GM12865 (cell line): Measurements from ENCODE around the gene SELP.
A peak's percentile ranks its signal among the peaks of the same experiment; 100 is the strongest.

Experiments used
- DNase-seq: peaks from one replicate; pipeline ENCODE4 v3.0.0; 2010; ENCODE audit warnings: low read depth
- H3K4me3 ChIP-seq: 2 replicates; pipeline ENCODE4 v1.5.1; 2011; ENCODE audit warnings: mild to moderate bottlenecking, low read depth, low read length, control low read depth
- TF ChIP-seq, protein P1 (sequence below): IDR thresholded peaks from 2 replicates; pipeline ENCODE4 v1.5.1; 2011; ENCODE audit warnings: low read length, control low read depth, low read depth, inconsistent platforms; ENCODE audit not compliant: insufficient read depth; ENCODE audit errors: missing control alignments

The SELP gene

DNA sequence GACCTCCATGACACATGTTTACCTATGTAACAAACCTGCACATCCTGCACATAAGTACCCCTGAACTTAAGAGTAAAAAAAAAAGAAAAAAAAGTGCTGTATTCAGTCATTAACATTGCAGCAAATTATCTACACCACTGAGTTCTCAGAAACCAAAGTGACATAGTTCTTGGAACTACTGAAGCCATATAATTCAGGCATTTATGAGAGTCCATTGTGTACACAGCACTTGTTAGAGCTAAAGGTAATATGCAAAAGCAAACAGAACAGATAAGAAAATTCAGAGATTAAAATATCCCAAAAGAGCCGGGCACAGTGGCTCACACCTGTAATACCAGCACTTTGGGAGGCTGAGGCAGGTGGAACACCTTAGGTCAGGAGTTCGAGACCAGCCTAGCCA is 81.6 kb downstream of the SELP start:
- H3K4me3 ChIP-seq = no peak overlapping the region
- no peak for DNase-seq
- TF ChIP-seq, protein P1, sequence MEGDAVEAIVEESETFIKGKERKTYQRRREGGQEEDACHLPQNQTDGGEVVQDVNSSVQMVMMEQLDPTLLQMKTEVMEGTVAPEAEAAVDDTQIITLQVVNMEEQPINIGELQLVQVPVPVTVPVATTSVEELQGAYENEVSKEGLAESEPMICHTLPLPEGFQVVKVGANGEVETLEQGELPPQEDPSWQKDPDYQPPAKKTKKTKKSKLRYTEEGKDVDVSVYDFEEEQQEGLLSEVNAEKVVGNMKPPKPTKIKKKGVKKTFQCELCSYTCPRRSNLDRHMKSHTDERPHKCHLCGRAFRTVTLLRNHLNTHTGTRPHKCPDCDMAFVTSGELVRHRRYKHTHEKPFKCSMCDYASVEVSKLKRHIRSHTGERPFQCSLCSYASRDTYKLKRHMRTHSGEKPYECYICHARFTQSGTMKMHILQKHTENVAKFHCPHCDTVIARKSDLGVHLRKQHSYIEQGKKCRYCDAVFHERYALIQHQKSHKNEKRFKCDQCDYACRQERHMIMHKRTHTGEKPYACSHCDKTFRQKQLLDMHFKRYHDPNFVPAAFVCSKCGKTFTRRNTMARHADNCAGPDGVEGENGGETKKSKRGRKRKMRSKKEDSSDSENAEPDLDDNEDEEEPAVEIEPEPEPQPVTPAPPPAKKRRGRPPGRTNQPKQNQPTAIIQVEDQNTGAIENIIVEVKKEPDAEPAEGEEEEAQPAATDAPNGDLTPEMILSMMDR = no peak

DNA sequence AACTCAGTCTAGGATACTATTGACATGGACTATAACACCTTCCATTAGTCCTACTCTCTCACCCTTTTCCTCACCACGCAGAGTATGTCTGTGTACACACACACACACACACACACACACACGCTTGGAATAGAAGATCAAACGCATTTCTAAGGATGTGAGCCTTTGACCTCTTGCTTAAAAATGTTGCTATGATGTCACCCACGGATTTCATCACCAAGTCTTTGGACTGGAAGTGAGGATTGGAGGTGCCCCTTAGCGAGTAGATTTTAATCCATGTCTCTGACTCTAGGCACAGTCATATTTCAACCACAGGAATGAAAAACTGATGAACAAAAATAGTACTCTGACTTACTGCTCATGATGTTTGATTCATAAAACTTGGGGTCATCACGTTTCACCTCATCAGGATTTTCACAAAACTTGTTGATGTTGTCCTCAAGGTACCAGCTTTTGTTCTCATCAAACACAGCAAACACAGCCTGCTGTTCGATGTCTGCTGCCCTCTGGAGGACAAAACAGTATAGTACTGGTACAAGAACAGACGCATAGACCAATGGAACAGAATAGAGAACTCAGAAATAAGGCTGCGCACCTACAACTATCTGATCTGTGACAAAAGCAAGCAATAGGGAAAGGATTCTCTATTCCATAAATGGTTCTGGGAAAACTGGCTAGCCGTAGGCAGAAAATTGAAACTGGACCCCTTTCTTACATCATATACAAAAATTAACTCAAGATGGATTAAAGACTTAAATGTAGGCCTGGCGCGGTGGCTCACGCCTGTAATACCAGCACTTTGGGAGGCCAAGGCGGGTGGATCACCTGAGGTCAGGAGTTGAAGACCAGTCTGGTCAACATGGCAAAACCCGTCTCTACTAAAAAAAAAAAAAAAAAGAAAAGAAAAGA is 83.6 kb downstream of the SELP start:
- no peak overlapping the region for H3K4me3 ChIP-seq
- DNase-seq = peak; percentile 87
- TF ChIP-seq, protein P1 = peak; percentile 67

DNA sequence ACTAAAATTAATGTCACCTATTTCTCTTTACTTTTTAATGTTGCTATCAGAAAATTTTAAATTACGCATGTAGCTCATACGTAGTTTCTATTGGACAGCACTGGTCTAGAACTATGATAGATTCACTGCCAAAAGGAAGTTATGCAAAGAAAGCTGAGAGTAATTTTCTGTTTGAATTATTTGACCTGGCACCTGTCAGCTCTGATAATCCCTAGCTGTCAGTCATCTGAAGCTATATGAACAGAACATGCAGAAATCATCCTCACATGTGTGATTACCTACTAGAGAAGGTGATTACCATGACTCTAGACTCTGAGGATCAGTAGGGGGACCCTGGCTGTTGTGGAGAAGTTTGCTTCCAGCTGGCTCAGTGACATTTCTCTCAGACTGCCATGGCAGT is 84.5 kb downstream of the SELP start:
- no peak for DNase-seq
- TF ChIP-seq, protein P1 = no peak
- H3K4me3 ChIP-seq = no peak overlapping the region

DNA sequence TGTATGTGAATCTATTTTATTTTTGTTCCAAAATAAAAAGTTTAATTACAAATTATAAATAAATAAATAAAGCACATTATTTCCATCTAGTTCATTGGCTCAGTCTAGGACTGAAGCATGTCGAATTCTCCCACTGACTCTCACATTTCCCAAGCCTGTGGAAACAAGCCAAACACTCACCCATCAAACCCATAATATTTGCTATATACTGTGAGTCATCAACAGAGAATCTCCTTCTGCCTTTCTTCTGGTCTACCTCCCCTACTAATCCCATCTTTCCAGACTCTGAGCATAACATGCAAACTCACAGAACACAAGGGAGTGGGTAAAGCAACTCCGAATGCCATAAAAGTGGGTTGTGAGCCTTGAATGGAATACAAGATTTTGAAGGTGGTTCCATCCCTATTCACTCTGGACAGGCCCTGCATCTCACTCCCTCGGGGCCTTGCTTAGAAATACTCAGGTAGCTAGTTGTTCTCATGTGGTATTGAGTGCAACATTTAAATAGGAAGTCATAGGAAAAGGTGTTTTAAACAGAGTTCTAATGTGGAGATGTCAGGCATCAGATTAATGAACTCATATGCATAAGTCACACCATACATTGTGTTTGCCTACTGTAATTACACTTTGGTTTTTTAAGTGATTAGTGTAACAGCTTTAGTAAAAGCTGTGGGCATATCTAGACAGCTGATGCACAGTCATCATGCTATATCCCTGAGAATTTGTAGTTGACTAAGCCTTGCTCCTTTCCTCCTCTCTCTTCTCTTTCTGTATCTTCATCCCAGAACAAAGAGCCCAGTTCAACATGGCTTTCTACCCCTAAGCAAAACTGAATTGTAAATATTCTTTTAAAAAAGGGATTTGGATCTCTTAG is 90.7 kb downstream of the SELP start:
- DNase-seq = no peak
- TF ChIP-seq, protein P1 = no peak
- H3K4me3 ChIP-seq = no peak overlapping the region
